Skeletal muscle satellite cell (primary cell): ENCODE results near the gene MED4.

Experiments used
- H3K27me3 ChIP-seq: 2 replicates; pipeline ENCODE4 v1.7.0; 2013; ENCODE audit warnings: low read length; ENCODE audit not compliant: control insufficient read depth, insufficient read depth
- H3K36me3 ChIP-seq: 2 replicates; pipeline ENCODE4 v1.7.0; 2013; ENCODE audit warnings: mild to moderate bottlenecking, control low read depth, low read length; ENCODE audit not compliant: insufficient read depth
- H3K4me1 ChIP-seq: 2 replicates; pipeline ENCODE4 v1.7.0; 2013; ENCODE audit warnings: low read length; ENCODE audit not compliant: control insufficient read depth, insufficient read depth
- H3K4me2 ChIP-seq: 2 replicates; pipeline ENCODE4 v1.7.0; 2013; ENCODE audit warnings: mild to moderate bottlenecking, low read length
- H3K4me3 ChIP-seq: 2 replicates; pipeline ENCODE4 v1.7.0; 2013; ENCODE audit warnings: low read length
- H3K9ac ChIP-seq: 2 replicates; pipeline ENCODE4 v1.7.0; 2013; ENCODE audit warnings: mild to moderate bottlenecking, low read depth, low read length, moderate library complexity
- H3K9me3 ChIP-seq: replicated peaks from 2 replicates; pipeline ENCODE4 v1.7.0; 2013; ENCODE audit warnings: mild to moderate bottlenecking, control low read depth, low read length

Gene MED4

DNA sequence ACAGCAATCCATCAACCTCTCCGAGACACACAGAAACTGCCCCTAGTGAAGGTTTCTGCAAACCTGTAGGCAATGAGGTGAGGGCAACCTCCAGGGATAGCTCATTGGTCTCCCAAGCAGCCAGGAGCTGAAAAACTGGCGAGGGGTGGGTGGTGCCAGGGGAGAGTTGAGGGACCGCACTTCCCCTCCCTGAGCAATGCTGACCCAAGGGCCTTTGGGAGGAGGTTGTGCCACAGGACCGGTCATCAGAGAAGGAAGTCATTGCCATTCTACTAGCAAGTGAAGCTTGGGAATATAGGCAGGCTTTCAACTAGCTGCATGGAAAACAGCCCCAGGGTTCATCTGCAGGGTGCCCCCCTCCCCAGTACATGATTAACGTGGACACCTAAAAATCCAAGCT lies 23.1 kb upstream of the MED4 start:
- no peaks in the 10 kb centered on the region for H3K36me3 ChIP-seq
- H3K27me3 ChIP-seq = peaks cover 22% of the 10 kb centered on the region
- no peaks in the 10 kb centered on the region for H3K4me1 ChIP-seq
- H3K9me3 ChIP-seq = no peaks in the 10 kb centered on the region
- no peak overlapping the region for H3K9ac ChIP-seq
- no peak overlapping the region for H3K4me2 ChIP-seq
- no peak overlapping the region for H3K4me3 ChIP-seq

DNA sequence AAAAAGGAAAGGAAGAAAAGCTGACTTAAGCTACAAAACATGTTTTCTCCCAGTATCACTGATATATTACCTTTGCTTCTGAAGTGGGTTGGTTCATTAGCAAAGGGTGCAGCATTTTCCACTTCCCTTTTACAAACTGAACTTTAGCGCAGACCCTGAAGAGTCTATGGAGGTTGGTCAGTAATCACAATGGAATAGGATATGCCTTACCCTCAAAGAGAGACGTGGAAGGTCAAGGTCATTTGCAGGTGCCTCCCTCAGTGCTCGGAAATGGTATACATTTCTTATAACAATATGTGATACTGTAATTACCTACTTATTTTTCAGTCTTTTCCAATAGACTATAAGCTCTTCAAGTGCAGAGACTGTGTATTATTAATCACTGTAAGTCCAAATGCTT lies 21.9 kb upstream of the MED4 start:
- Histone ChIP-seq H3K9ac (no peak overlapping the region), H3K4me3 (no peak overlapping the region), H3K9me3 (no peaks in the 10 kb centered on the region), H3K4me1 (no peaks in the 10 kb centered on the region), H3K36me3 (no peaks in the 10 kb centered on the region), H3K4me2 (no peak overlapping the region), H3K27me3 (peaks cover 22% of the 10 kb centered on the region)

DNA sequence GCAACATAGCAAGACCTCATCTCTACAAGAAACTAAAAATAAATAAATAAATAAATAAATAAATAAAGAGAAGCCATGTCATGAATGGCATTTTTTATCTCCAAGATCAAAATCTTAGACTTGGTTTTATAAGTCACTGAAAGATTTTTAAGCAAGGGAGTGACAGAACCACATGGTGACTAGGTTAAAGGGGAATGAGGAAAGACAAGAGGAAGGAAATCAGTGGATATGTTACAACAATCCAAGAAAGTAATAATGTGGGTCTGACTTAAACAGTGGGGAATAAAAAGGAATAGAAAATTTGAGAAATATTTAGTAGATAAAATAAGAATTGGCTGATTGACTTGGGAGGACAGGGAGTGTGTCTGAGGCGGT lies 18.8 kb upstream of the MED4 start:
- no peak overlapping the region for H3K4me3 ChIP-seq
- H3K9ac ChIP-seq = no peak overlapping the region
- peaks cover 18% of the 10 kb centered on the region for H3K27me3 ChIP-seq
- peaks cover 9% of the 10 kb centered on the region for H3K4me1 ChIP-seq
- H3K36me3 ChIP-seq = no peaks in the 10 kb centered on the region
- H3K9me3 ChIP-seq = no peaks in the 10 kb centered on the region
- H3K4me2 ChIP-seq = no peak overlapping the region

DNA sequence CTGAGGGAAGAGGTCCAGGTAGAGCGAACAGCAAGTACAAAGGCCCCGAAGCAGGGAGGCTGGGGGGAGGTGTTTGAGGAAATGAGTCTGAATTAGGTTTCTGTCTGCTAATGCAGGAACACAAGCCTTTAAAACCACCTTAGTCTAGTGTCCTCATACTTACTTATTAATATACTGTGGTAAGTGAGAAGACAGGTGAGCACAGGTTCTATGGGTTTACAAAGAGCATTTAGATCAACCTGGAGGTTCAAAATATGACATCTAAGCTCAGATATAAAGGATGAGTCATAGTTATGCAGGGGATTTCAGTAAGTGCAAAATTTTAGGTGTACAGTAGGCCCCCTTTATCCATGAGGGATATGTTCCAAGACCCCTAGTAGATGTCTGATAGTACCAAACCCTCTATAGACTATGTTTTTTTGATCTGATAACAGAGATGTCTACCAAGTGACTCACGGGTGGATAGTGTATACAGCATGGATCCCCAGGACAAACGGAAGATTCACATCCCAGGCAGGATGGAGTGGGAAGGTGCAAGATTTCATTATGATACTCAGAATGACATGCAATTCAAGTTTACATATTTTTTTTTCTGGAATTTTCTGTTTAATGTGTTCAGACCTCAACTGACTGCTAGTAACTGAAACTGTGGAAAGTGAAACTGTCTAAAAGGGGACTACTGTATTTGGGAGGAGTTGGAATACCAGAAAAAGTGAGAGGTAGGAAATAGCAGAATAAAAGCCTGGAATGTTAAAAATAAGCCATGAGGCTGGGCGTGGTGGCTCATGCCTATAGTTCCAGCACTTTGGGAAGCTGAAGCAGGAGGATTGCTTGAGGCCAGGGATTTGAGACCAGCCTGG lies 18.2 kb upstream of the MED4 start:
- peaks cover 9% of the 10 kb centered on the region for H3K4me1 ChIP-seq
- peaks cover 12% of the 10 kb centered on the region for H3K27me3 ChIP-seq
- H3K36me3 ChIP-seq = no peaks in the 10 kb centered on the region
- H3K9me3 ChIP-seq = no peaks in the 10 kb centered on the region
- no peak overlapping the region for H3K9ac ChIP-seq
- H3K4me3 ChIP-seq = no peak overlapping the region
- no peak overlapping the region for H3K4me2 ChIP-seq

DNA sequence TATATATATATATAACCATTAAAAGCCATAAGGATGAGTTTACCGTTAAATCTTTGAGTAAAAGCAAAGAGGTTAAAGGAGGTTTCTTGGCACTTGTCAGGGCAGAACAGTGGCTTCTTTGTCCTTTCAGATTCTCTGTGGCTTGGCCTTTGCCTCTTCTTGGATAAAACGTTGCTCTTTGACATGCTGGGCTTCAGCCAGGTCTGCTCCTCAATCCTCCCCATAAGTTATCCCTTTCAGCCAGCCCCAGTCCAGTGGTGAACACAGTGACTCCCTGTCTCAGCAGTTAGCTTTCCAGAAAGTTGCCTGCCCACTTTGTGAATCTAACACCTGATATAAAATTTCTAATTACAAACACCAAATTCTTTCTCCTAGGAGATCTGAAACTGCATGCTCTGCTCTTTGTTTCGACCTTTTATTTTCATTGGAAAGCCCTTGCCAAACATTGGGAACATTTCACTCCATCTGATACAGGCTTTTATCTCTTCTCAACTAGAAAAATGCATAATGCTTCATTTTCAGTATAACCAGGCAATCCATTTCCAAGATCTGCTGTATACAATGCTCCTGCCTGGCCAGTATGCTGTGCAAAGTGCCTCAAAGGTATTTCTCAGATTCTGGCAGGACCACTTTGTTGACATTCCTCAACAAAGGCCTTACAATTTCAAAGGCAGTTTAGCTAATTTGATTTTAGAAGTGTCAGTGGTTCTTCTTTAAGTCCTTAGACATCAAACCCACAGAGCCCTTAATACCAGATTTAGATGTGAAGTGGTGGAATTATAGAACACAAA lies 16.2 kb upstream of the MED4 start:
- Histone ChIP-seq H3K27me3 (peaks cover 3% of the 10 kb centered on the region), H3K4me2 (no peak overlapping the region), H3K4me1 (peaks cover 9% of the 10 kb centered on the region), H3K4me3 (no peak overlapping the region), H3K9ac (no peak overlapping the region), H3K9me3 (no peaks in the 10 kb centered on the region), H3K36me3 (no peaks in the 10 kb centered on the region)

DNA sequence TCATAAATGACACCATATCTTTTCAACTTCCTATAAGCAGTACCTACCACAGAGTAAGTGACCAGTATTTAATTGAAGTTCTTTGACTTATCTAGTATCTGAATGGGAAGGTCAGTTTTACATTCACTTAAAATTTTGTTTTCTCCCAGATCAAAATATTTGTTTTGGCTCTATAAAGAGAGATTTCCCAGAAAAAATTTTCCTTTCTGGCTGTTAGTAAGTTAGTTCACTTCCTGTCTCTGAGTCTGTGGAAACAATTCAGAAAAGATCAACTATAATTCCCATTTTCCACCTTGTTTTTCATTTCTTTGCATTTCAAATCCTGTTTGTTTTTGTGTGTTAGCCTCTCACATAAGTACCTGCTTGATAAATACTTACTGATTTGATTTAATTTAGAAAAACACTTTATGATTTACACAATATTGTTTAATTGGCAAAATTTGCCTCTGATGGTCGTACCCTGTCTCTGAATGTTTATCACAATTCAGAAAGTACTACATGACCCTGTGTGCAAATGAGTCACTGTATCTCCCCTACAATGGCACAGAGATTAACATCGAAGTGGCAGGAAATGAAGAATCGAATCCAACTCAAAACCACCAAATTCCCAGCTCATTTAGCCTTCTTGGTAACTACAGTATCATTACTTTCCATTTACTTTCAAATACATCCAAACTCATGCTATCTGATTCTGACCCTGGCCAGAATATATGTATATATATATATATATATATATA lies 15.4 kb upstream of the MED4 start:
- Histone ChIP-seq H3K9ac (no peak overlapping the region), H3K4me3 (no peak overlapping the region), H3K9me3 (no peaks in the 10 kb centered on the region)

DNA sequence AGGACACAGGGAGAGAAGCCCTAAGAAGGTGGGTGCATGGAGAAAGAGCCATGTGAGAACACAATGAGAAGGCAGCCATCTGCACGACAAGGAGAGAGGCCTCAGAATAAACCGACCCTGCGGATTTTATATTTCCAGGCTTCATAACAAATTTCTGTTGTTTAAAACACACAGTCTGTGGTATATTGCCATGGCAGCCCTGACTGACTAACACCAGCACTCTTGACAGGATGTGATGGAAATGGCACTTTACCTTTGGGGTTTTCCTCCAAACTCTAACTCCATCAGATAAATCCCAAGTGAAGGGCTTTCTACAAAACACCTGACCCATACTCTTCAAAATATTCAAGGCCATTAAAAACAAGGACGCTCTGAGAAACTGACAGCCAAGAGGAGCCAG lies 13.2 kb upstream of the MED4 start:
- H3K9ac ChIP-seq = no peak overlapping the region
- H3K4me2 ChIP-seq = no peak overlapping the region
- no peak overlapping the region for H3K4me3 ChIP-seq
- H3K9me3 ChIP-seq = no peaks in the 10 kb centered on the region
- peaks cover 8% of the 10 kb centered on the region for H3K27me3 ChIP-seq
- peaks cover 9% of the 10 kb centered on the region for H3K4me1 ChIP-seq
- H3K36me3 ChIP-seq = no peaks in the 10 kb centered on the region

More for the DNA sequence above, 15.4 kb upstream of the MED4 start:
- peaks cover 9% of the 10 kb centered on the region for H3K4me1 ChIP-seq
- no peaks in the 10 kb centered on the region for H3K36me3 ChIP-seq
- peak overlapping the region; percentile 28 for H3K4me2 ChIP-seq
- H3K27me3 ChIP-seq = peaks cover 3% of the 10 kb centered on the region

DNA sequence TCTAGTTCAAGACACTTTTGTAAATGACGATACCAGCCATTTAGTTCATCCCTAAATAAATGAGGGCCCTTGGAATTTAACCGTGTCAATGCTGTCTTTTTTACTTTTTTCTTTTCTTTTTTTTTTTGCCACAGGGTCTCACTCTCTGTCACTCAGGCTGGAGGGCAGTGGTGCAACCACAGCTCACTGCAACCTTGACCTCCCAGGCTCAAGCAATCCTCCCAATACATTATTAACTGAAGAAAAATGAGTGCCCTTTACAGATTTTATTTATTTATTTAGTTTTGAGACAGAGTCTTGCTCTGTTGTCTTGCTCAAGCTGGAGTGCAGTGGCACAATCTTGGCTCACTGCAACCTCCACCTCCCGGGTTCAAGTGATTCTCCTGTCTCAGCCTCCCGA lies 2.9 kb upstream of the MED4 start:
- no peaks in the 10 kb centered on the region for H3K36me3 ChIP-seq
- no peaks in the 10 kb centered on the region for H3K9me3 ChIP-seq
- no peak overlapping the region for H3K4me2 ChIP-seq
- no peak overlapping the region for H3K4me3 ChIP-seq
- peaks cover 11% of the 10 kb centered on the region for H3K27me3 ChIP-seq
- H3K4me1 ChIP-seq = peaks cover 9% of the 10 kb centered on the region
- no peak overlapping the region for H3K9ac ChIP-seq

DNA sequence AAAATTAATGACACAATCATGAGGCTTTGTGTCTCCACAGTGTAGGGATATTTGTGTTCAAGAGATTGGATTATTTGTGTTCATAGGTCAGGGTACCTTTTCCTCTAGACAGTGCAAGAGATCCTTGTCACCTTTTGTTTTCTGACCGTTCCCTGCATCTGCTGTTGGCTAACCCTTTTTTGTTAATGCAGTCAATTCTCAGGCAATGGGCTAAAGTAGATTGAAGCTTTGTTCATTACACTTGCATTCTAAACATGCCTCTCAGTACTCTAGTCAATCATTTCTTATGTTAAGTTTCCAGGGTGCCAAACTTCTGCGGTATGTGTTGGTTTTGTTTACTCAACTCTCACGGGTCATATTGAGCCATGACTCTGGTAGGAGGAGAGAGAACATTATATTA lies 1.8 kb upstream of the MED4 start:
- no peak overlapping the region for H3K4me2 ChIP-seq
- H3K9ac ChIP-seq = no peak overlapping the region
- peaks cover 9% of the 10 kb centered on the region for H3K27me3 ChIP-seq
- peaks cover 11% of the 10 kb centered on the region for H3K4me1 ChIP-seq
- no peak overlapping the region for H3K4me3 ChIP-seq
- H3K36me3 ChIP-seq = no peaks in the 10 kb centered on the region
- H3K9me3 ChIP-seq = no peaks in the 10 kb centered on the region

DNA sequence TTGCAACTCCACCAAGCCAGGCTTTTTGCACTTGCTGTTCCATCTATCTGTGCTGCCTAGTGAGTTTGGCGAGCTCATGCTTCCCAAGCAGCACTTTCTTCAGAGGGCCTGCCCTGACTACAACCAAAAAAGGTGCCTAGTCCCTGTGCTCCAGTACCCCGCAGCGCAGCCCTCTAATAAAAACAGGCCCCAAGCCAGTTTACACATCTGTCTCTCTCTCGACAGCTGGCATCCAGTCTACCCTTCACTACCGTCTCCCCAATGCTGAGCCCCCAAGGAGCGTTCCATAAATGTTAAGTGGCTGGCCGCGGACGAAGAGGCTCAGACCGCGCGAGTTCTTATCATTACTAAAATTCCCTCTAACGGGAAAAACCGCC lies 512 bp downstream of the MED4 start:
- Histone ChIP-seq H3K27me3 (no peaks in the 10 kb centered on the region), H3K4me2 (peak overlapping the region; percentile 84), H3K4me1 (peaks cover 11% of the 10 kb centered on the region), H3K9ac (peak overlapping the region; percentile 99), H3K4me3 (peak overlapping the region; percentile 96), H3K9me3 (no peaks in the 10 kb centered on the region), H3K36me3 (no peaks in the 10 kb centered on the region)

DNA sequence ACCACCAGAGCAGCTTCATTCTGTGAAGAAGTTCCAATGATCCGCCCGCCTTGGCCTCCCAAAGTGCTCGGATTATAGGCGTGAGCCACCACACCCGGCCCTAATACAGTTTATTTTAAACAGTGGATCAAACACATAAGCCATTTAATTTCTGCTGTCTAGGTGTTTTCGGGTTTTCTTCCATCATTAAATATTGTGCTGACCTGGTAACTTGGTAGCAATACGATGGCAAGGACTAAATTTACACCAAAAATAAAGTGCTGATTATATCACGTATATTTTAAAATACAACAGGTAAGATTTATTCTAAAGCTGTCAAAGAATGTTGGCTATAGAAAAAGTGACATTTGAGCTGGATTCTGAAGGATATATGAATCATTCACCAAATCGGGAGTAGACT lies 1.3 kb downstream of the MED4 start:
- H3K4me3 ChIP-seq = peak overlapping the region; percentile 96
- H3K4me2 ChIP-seq = peak overlapping the region; percentile 84
- H3K4me1 ChIP-seq = peaks cover 11% of the 10 kb centered on the region
- H3K36me3 ChIP-seq = no peaks in the 10 kb centered on the region
- no peaks in the 10 kb centered on the region for H3K27me3 ChIP-seq
- no peaks in the 10 kb centered on the region for H3K9me3 ChIP-seq
- peak overlapping the region; percentile 99 for H3K9ac ChIP-seq
